VCaP (cell line): ENCODE measurements around the gene KRT10.
"Not testable (repeated sequence)": the region's sequence is repeated elsewhere in the genome, so short reads cannot be mapped to it uniquely, and the experiment has no call there.

ENCODE experiments used
- H3K27ac ChIP-seq: fragments of 450-650 bp; 2 replicates; pipeline ENCODE4 v1.5.1; 2017
- CTCF ChIP-seq: fragments of 450-650 bp; conservative IDR thresholded peaks from 2 replicates; pipeline ENCODE4 v1.5.1; 2017; ENCODE audit warnings: mild to moderate bottlenecking, moderate library complexity

The KRT10 gene

GRCh38 chr17:40859536-40859935 is 37.1 kb upstream of the KRT10 start:
- no peak for TF ChIP-seq CTCF
- no peak overlapping the region for H3K27ac ChIP-seq

GRCh38 chr17:40858667-40859066 is 36.3 kb upstream of the KRT10 start:
- H3K27ac ChIP-seq = not testable (repeated sequence)

GRCh38 chr17:40857535-40857934 is 35.1 kb upstream of the KRT10 start:
- no peak for TF ChIP-seq CTCF
- no peak overlapping the region for H3K27ac ChIP-seq

- H3K27ac ChIP-seq = no peak overlapping the region
- TF ChIP-seq CTCF = no peak
Measured at GRCh38 chr17:40854175-40854814, 31.9 kb upstream of the KRT10 start.

- no peak overlapping the region for H3K27ac ChIP-seq
- TF ChIP-seq CTCF = no peak
Measured at GRCh38 chr17:40852364-40852763, 29.9 kb upstream of the KRT10 start.

GRCh38 chr17:40850293-40850972 is 28.0 kb upstream of the KRT10 start:
- TF ChIP-seq CTCF = no peak
- no peak overlapping the region for H3K27ac ChIP-seq

- no peak for TF ChIP-seq CTCF
- H3K27ac ChIP-seq = no peak overlapping the region
Measured at GRCh38 chr17:40849723-40850122, 27.3 kb upstream of the KRT10 start.

GRCh38 chr17:40848583-40849235 is 26.3 kb upstream of the KRT10 start:
- no peak for TF ChIP-seq CTCF
- no peak overlapping the region for H3K27ac ChIP-seq
